DMS79 (cell line): ENCODE measurements around the gene TMED7.
"Not testable (repeated sequence)": the region's sequence is repeated elsewhere in the genome, so short reads cannot be mapped to it uniquely, and the experiment has no call there.

Experiments used
- DNase-seq: peaks from one replicate; lab custom pipeline; 2025; lab: John Stamatoyannopoulos, UW

Gene TMED7

DNA sequence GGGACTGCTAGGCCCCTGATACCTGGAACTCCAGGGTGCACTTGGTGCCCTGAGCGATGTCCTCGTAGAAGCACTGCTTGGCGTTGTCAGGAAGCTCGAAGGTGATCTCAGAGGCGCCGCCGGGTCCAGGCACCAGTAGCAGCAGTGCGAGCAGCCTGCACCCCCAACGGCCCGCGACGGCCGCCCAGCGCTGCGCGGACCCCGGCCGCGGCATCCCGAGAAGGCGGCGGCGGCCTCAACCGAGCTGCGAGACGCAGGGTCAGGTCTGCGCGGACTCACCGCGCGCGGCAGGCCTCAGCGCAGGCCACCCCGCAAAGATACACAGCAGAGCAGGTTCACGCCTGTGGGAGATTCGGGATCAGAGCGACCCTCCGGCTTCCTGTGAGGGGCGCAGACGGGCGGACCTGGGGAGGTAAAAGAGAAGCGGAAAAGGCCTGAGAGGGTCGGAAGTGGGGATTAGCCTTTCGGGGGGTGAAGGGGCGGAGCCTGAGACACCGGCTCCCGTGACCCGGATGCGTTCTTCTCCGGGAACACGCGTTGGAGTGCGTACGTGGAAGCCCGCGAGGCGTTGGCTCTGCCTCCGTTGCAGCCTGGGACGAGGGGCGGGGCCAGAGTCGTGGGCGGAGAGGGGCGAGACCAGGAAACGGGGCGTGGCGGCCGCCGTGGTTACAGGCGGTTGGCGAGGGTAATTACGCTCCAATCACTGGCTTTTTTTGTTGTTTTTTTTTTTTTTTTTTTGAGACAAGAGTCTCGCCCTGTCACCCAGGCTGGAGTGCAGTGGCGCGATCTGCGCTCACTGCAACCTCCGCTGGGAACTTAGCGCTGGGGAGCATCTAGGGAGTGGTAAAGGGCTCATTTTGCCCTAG lies at the start of gene TMED7:
Gene TMED7, minus strand, starts transcription at position 458 of the 866 bp plus-strand sequence. Its CDS starts 244 bp downstream, at position 214.
- DNase-seq: peak; percentile 84

GRCh38 chr5:115674782-115675181 lies 48.9 kb upstream of the TMED7 start:
- not testable (repeated sequence) for DNase-seq

GRCh38 chr5:115673596-115673995 lies 47.8 kb upstream of the TMED7 start:
- no peak for DNase-seq

GRCh38 chr5:115671939-115672338 lies 46.1 kb upstream of the TMED7 start:
- DNase-seq: no peak

DNA sequence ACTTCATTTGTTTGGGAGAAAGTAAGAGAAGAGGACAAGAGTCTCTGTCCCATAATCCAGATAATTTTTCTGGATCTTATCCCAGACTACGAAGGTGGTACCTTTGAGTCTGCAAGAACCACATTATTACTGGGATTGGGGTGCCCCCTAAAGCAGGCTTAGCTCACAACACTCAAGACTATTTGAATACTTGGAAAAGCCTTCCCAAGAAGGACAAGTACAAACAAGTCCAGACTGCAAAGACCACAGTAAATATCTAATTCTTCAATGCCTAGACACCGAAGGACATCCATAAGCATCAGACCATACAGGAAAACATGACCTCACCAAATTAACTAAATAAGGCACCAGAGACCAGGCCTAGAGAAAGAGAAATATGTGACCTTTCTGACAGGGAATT lies 40.2 kb upstream of the TMED7 start:
- no peak for DNase-seq

- DNase-seq: no peak
These were observed 35.7 kb upstream of the TMED7 start for GRCh38 chr5:115661563-115661962.

- DNase-seq: no peak
These were observed 35.3 kb upstream of the TMED7 start for GRCh38 chr5:115661101-115661500.

- no peak for DNase-seq
These were observed 32.0 kb upstream of the TMED7 start for GRCh38 chr5:115657881-115658233.

DNA sequence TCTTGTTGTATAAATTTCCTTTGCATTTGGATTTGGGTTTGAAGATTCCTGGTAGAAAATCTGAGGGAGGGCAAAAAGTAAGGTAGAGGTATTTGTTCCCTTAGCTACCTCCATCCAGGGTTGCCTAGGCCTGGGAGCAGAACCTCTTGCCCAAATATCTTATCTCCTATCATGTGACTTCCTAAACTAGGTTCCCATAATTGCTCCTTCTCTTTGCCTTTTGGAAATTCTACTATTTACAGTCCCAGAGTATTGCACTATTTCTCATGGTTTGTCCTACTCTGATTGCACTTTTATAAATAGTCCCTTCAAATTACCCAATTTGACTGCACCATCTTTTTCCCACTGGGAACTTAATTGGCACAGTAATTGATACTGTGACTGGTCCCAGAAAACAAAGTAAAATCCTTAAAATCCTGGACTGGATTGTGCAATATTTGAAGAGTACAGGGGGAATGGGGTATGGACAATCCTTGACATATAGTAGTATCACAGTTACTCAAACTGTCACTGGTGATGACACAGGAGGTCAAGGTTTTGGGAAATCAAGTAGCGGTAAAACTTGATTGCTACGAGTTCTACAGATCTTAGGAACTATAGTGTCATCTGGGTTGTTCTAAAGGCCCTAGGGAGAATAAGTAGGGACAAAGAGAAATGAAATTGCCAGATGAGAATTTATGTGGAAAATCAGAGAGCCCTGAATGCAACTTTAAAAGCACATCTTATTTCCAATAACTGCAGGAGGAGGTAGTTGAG lies 31.5 kb upstream of the TMED7 start:
- DNase-seq: no peak

DNA sequence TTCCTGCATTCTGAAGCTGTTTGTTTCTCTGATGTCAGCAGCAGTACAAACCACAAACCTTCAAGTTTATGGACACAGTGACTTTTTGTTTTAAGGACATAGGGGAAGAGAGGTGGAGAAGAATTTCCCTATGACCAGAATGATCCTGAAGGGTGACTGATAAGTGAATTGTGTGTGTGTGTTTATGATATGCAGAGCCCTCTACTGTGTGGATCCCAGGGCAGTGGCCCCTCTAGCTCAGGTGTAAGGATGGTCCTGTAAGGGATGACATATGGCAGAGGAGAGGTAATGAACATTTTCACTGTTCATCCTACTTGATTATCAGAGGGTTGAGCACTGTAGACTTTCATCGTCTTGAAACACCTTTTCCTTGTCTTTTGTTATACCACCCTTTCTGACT lies 30.6 kb upstream of the TMED7 start:
- no peak for DNase-seq

DNA sequence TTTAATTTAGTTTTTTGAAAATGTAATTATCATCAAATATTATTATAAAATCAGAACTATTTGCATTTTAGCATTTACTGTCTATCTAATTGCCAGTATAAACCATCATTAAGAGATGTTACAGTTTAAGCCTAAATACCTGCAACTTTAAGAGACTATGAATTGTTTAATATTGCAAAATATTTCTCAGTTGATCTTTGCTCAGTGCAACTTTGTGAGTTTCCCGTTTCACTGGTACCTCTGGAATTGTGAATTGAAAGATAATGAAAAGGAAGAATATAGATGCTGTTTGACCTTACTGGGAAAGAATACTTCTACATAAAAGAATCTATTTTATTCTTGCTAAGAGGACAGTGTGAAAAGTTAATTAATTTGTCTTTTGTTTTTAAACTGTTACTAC lies 30.2 kb upstream of the TMED7 start:
- no peak for DNase-seq

DNA sequence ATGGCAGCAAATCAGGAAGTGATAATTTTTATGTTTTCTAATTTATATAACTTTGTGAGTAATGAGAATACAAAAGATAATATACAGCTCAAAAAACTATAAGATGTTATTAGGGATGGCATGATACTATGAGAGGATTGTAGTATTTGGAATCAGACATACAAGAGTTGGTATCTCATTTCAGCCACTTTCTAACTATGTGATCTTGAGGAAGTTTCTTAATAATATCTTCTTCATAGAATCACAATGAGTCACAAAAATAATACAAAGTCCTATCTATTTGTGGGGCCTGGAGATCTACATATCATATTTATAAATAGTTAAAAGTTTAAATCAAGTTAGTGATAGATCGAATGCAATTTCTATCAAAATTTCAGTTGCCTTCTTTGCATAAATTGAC lies 23.7 kb upstream of the TMED7 start:
- no peak for DNase-seq

DNA sequence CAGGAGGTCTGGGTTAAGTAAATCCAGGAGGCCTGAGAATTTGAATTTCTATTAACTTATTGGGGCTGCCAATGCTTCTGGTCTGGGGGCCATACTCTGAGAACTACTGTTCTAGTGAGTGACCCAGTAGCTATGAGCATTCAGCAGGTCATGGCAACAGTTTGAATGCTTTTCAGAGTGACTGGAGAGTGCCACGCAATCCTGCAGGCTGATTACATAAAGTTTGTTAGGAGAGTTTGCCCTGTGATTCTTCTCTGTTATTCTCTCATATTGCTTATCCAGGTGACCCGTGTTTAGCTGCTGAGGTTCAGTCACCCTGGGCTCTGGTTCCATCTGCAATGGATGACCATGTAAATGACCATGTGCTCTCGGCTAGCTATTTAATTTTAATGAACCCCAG lies 22.2 kb upstream of the TMED7 start:
- DNase-seq: no peak

DNA sequence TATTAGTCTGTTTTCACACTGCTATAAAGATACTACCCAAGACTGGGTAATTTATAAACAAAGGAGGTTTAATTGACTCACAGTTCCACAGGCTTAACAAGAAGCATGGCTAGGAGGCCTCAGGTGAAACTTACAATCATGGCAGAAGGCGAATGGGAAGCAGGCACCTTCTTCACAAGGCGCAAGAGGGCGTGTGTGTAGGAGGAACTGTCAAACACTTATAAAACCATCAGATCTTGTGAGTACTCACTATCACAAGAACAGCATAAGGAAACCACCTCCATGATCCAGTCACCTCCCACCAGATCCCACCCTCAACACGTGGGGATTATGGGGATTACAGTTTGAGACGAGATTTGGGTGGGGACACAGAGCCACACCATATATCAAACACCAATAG lies 19.6 kb upstream of the TMED7 start:
- not testable (repeated sequence) for DNase-seq

- DNase-seq: no peak
These were observed 18.2 kb upstream of the TMED7 start for GRCh38 chr5:115644046-115644445.

DNA sequence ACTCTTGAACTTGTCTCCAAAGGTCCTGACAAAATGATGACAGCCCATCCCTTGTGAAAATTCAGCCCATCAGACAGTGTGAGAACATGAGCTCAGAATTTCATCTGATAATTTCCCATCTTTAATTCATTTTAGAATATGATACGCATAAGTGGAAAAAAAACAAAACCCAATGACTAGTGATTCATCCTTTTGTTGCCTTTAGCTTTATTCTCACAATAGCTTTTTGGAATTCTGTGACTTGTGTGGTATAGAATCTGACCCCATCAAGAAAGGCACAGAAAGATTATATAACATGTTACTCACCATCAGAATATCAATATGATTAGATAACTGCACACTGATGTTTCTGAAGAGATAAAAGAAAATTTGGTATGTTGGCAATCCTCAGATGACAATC lies 16.1 kb upstream of the TMED7 start:
- no peak for DNase-seq

GRCh38 chr5:115640274-115640673 lies 14.4 kb upstream of the TMED7 start:
- DNase-seq: no peak

DNA sequence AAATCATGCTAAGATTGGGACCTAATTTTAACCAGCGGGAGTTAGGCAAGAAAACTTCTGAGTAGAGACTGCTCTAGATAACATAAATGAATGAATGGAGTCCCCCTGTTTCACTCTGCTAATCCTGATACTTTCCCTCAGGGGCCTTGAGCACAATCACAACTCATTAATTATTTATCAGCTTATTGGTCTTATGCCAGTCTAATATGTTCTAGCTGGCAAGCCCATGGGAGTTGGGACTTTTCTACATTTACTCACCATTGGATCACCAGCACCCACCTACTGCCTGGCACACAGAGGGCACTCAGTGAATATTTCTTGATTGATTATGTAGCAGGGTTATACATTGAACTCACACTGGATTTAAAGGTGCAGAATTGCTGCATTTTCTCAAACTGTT lies 13.5 kb upstream of the TMED7 start:
- DNase-seq: no peak

GRCh38 chr5:115637507-115637906 lies 11.7 kb upstream of the TMED7 start:
- DNase-seq: no peak

- DNase-seq: no peak
These were observed 10.2 kb upstream of the TMED7 start for GRCh38 chr5:115636008-115636407.

DNA sequence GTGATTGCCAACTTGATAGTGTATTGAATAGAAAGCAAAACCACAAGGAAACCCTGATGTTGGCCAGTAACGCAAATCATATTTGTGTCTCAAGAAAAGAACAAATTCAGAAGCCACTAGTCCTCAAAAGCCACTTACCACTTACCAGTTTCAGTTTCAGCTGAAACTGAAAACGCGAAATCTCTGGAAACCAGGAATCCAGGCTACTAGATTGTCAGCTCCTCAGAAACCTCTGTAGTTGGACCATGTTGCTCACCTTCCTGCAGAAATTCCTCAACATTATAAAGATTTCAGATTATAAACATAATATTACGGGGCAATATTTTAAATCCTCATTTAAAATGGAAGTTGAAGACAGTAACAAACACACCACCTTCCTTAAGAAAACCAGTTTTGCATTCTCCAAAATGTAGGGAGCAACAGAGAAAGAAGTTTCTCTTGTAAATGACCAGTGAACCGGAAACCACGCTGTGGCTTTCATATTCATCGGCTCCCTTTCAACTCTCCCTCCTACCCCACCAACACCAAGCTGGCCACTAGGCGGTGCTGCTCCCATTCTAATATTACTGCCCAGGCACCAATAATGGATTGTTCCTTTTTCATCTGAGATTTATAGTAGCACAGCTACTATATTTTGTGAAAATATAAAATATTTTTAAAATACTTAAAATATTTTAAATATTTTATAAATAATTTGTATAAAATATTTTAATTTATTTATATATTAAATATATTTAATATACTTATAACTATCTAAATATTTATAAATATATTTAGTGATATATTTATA lies 8.7 kb upstream of the TMED7 start:
- DNase-seq: peak; percentile 20

DNA sequence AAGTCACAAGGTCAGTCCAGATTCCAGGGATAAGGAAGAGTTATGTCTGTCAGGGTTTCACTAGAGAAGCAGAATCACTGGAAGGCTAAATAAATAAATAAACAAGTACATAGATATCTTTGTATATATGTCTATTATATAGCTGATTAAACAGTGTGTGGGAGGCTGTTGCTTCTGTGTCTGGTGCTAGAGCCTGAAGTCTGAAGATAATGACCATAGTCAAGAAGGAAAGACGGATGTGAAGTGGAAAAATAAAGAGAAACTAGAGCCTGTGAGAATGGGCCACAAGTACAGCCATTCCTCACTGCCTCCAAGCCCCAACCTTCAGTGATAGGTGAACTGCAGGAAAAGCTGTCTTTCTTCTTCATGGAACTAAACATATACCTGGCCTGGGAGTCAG lies 4.1 kb upstream of the TMED7 start:
- DNase-seq: no peak
